Testis (tissue), 2 donors: ENCODE results near the gene GRM4.

Experiments used
- POLR2A ChIP-seq: fragments of 450-650 bp; IDR thresholded peaks from one replicate; pipeline ENCODE4 v1.6.1; 2017; ENCODE audit warnings: antibody characterized with exemption, mild to moderate bottlenecking, moderate library complexity
- TF ChIP-seq, protein P1 (sequence below), 3 experiments: fragments of 450-650 bp in 2 of 3; fragments of 200-600 bp in 1 of 3; sonication (generic) in 1 of 3; IDR thresholded peaks; one replicate each; pipeline ENCODE4 v1.5.1; 2016 to 2019; ENCODE audit warnings: antibody characterized with exemption in 3 of 3, mild to moderate bottlenecking in 2 of 3, moderate library complexity in 1 of 3

DNA sequence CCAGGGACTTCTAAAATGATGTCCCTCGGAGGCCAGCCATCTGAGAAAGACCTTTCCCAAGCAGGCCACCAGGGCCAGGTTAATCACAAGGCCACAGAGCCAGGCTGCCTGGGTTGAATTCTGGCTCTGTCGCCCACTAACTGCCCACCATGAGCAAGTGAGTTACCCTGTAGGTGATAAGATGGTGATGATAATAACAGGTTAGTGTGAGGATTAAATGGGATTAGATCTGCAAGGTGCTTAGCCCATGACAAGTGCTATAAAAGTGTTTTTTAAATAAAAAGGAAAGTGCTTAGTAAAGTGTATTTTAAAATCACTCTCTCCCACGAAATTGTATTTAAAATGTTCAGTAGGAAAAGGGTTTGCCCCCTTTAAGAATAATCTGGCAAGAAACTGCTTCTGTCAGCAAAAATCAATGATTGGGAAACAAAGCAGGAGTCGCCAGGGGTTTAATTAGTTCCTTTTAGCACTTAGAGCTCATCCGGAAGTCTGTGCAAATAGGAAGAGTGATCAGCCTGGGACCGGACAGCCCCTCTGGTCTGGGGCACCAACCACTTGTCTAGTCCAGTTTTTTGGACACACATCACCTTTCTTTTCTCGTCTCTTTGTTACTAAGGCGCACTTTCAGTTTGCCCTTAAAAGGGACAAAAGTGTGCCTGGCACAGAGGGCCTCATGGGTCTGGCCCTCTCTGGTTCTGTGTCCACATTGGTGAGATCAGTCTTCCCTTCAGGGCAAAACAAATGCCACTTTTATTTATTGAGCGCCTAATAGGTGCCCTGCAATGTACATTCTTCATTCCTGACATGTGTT, 150.4 kb downstream of the GRM4 start:
- no peak for TF ChIP-seq POLR2A
- TF ChIP-seq, protein P1, sequence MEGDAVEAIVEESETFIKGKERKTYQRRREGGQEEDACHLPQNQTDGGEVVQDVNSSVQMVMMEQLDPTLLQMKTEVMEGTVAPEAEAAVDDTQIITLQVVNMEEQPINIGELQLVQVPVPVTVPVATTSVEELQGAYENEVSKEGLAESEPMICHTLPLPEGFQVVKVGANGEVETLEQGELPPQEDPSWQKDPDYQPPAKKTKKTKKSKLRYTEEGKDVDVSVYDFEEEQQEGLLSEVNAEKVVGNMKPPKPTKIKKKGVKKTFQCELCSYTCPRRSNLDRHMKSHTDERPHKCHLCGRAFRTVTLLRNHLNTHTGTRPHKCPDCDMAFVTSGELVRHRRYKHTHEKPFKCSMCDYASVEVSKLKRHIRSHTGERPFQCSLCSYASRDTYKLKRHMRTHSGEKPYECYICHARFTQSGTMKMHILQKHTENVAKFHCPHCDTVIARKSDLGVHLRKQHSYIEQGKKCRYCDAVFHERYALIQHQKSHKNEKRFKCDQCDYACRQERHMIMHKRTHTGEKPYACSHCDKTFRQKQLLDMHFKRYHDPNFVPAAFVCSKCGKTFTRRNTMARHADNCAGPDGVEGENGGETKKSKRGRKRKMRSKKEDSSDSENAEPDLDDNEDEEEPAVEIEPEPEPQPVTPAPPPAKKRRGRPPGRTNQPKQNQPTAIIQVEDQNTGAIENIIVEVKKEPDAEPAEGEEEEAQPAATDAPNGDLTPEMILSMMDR (IDR thresholded peaks at IDR 0.05) = no peak
